NCI-H1048 (cell line): ENCODE results near the gene TGFB1.
"Not testable (repeated sequence)": the region's sequence is repeated elsewhere in the genome, so short reads cannot be mapped to it uniquely, and the experiment has no call there.

ENCODE experiments used
- DNase-seq: peaks from one replicate; lab custom pipeline; 2025; lab: John Stamatoyannopoulos, UW

TGFB1 gene

DNA sequence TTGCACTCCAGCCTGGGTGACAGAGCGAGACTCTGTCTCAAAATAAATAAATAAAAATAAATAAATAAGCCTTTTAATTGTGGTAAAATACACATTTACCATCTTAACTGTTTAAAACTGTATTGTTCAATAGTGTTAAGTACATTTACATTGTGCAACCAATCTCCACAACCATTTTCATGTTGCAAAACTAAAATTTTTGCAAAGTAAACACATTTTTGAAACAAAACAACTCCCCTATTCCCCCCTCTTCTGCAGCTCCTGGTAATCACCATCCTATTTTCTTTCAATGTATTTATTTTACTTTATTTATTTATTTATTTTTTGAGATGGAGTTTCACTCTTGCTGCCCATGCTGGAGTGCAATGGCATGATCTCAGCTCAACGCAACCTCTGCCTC is 16.0 kb upstream of the TGFB1 start:
- DNase-seq = no peak

DNA sequence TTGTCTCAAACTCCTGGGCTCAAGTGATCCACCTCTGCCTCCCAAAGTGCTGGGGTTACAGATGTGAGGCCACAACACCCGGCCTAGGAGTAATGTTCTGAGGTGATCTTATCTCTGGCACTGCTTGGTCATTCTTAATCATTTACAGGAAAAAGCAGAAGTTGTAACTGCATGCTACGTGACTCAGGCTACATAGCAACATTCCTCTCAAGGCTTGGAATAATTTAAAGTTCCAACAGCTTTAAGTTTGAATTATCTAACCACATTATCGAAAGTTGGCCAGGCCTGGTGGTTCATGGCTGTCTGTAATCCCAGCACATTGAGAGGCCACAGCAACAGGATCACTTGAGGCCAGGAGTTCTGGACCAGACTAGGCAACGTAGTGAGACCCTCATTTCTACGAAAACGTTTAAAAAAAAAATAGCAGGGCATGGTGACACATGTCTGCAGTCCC is 14.2 kb upstream of the TGFB1 start:
- DNase-seq = no peak

DNA sequence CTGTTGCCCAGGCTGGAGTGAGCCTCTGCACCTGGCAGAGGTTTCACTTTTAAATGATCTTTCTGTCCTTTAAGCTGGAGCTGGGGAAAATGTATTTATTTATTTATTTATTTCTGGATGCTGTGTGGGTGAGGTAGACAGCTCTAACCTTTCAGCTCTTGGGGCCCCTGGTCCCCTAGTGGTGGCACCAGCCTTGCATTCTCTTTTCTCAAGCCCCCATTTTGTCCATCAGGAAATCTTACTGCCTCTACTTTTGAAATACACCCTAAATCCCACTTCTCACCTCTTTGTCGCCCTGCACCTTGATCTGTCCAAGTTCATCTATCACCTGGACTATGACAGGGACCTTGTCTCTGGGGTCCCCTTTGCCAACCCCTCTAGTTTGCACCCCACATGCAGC is 12.4 kb upstream of the TGFB1 start:
- no peak for DNase-seq

DNA sequence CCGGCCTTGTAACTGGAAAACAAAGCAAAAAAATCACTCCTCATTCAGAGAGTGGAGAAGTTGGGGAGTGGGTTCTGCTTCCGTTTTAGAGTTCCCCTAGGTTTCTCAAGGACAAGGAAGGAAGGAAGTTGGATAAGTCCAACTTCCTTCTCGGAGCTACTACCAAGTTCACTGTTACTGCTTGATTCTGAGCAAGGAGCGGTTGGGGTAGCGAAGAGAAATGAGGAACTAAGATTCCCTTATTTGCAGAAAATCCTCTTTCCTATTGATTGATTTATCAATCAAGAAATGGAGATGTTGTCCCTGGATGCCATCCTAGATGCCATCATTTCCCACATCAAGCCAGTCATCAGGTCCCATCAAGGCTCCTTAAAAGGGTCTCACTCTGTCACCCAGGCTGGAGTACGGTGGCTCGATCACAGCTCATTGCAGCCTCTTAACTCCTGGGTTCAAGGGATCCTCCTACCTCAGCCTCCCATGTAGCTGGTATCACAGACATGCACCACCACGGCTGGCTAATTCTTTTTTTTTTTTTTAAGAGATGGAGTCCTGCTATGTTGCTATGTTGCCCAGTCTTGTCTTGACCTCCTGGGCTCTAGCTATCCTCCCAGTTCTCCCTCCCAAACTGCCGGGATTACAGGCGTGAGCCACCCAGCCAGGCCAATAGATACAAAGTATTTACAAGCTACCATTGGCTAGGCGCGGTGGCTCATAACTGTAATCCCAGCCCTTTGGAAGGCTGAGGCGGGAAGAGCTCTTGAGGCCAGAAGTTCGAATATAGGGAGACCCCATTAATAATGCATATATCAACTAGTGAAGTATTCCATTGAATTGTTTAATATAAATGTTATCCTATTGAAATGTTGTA is 11.0 kb upstream of the TGFB1 start:
- no peak for DNase-seq

DNA sequence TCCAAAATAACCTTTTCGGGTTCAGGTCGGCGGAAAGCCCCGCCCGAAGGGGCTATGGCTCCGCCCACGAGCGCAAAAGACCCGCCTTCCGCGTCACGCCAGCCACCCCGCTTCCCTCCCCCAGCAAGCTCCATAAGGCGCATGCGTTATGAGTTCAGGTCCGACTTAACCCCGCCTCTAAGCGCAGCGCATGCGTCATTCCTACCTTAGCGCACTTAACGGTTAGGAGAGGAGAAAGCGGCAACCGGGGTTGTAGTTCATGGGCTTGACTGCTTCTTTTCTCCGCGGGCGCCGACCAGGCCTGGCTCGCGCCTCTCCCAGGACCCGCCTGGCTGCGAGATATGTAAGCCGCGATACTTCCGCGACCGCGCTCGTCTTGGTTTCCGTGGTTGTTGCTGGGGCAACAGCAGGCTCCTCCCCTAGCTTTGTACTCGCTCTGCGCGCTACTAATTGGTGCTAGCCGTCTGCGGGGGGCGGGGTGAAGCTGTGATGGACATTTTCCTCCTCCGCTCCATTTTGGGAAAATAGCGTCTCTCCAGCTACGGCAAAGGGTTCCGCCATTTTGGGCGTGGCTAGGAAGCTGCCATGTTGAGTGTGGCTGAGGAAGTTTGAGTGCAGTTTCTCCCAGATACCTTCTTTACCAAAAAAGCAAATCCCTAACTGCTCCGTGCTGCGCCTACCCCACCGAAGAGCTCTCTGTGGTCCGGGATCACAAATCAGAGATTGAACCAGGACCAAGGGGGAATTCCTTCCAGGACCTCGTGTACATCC is 10.2 kb upstream of the TGFB1 start, which contains the start of gene B9D2:
B9D2 (minus strand) TSS at position 397 of the 771 bp plus-strand sequence. CDS start 630 bp downstream, outside the sequence.
- peak; percentile 98 for DNase-seq

DNA sequence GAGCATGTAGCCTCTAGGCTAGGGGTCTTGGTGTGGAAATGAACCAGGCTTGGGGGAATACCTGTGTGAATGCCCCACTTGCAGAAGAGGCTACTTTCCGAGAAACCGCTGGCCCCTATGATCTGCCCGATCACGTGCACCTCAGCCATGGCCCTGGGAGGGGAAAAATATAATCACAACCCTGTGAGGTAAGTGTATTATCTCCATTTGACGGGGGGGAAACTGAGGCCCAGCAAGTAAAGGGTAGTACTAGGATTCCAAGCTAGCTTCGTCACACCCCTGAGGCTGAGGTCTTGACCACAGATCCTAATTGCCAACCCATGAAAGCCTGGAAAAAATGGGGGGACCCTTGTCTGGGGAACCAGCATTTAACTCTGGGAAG is 9.6 kb upstream of the TGFB1 start:
- no peak for DNase-seq

DNA sequence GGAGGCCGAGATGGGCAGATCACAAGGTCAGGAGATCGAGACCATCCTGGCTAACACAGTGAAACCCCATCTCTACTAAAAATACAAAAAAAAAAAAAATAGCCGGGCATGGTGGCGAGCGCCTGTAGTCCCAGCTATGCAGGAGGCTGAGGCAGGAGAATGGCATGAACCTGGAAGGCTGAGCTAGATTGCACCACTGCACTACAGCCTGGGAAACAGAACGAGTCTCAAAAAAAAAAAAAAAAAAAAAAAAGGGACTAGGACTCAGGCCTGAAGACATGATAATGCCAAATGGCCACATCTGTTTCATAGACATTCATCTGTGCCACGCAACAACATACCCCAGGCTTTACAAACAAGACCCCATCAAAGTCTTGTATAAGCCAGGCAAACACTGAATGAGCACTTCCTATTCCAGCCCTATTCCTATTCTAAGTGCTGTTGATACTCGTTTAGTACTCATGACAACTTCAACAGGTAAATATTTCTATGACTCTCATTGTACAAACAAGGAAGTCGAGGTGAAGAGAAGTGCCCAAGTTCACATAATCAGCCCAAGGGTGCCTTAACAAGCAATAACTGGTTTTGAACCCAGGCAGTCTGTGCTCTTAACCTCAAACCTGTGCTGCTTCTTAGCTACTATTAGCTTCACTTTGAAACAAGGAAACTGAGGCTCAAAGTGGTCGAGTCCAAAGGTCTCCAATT is 8.6 kb upstream of the TGFB1 start:
- DNase-seq = no peak

DNA sequence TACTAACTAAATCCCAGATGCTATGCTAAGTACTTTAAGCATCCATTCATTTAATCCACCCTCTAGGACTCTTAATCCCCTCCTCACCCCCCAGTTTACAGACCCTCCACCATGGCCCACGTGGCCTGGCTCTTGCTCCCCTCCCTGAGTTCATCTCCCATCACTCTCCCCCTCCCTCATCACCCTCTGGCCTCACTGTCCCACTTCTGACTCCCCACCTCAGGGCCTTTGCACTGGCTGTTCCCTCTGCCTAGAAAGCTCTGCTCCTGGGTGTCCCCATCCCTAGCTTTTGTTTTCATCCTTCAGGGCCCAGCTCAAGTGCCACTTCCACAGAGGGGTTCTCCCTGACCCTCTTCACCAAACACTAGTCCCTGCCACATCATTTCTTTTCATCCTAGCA is 6.0 kb upstream of the TGFB1 start:
- DNase-seq = no peak

DNA sequence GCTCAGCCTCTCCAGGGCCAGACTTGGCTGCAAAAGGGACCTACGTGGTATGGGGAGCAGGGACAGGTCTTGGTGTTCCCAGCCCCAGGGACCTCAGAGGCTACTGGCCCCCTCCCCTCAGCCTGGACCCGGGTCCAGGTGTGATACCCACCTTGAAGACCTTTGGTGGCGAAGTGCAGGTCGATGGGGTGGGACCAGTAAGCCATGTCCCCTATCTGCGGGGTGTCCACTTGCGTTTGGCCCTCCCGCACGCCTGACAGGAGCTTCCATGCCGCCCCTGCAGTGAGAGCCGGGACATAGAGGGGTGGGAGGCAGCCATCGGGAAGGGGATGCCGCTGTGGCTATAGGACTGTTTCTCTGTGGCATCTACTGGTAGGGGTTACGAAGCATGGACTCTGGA is 4.0 kb upstream of the TGFB1 start:
- no peak for DNase-seq

DNA sequence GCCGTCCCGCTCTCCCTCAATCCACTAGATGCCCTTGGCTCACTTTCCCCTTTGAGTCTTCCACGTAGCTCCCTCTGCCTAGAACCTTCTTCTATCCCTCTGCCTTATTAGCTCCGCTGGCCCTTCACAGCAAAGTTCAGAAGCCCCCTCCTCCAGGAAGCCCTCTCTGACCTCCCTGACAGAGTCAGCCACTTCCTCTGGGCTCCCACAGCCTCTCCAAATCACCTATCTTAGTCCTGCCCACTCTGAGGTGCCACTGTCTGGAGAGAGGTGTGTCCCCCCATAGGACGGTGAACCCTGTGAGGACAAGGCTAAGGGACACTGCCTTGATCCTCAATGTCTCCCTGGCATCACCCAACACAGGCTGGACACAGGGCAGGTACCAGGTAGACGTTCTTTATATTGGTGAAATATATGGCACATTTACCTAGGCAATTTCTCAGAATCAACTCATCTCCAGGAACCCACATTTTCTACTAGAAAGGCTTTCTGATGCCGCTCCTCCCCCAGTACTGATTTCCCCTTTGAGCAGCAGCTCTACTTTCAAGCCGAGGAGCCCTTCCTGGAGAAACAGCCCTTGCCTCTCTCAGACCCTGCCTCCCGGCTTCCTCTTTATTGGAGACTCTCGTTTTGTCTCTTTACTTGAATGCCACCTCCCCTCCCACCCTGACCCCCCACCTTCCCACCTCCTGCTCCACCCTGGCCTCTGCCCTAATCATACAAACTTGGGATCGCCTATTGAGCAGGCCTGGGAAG is 3.4 kb upstream of the TGFB1 start:
- DNase-seq = no peak

DNA sequence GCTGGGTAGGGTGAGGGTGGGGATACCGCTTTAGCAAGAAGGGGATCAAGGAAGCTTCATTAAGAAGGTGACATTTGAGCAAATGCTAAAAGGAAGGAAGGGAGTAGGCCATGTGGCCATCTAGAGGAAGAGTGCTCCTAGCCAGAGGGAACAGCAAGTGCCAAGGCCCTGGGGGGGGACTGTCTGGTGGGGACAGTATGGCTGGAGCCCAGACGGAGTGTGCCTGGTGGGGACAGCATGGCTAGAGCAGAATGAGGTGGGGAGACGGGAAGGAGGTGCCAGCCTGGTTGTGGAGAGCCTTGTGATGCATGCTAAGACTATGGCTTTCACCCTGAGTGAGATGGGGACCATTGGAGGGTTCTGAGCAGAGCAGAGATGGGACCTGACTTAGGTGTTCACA is 2.1 kb upstream of the TGFB1 start:
- DNase-seq = no peak

DNA sequence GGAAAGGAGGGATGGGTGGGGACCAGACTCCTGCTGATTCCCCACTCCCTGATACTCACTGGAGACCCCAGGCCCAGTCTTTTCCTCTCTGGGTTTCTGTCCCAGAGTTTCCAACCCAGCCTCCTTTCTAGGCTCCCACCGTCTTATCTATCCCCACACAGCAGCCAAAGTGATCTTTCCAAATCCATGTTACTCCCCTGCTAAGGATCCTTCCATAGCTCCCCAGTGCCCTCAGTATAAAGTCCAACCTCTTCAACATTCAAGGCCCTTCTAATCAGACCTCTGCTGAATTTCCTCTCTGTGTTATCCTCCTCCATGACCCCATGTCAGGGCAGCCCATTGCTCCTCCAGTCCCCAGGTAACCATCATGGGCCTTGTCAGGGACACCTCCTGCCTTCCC is 1.3 kb upstream of the TGFB1 start:
- DNase-seq = no peak

DNA sequence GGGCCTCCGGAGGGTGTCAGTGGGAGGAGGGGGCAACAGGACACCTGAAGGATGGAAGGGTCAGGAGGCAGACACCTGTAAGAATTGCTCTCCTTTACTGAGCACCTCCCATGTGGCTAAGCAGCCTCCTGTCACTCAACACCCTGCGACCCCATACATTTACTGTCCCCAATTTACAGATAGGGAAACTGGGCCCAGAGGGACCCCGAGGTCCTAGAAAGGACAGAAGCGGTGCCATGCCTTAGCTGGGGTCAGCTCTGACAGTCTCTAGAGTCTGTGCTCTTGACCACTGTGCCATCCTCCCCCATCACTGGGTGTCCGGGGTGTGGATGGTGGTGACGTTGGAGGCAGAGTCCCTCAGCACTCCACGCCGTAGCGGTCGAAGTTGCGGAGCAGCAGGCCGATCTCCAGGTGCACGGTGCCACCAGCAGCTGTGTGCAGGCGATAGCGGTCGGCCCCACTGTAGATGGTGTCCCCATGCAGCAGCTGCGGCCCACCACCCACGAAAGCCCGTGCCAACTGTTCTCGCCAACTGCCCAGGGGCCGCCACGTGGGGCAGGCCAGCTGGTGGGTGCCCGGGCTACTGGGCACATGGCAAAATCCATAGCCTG is 726 bp upstream of the TGFB1 start:
- DNase-seq = no peak

DNA sequence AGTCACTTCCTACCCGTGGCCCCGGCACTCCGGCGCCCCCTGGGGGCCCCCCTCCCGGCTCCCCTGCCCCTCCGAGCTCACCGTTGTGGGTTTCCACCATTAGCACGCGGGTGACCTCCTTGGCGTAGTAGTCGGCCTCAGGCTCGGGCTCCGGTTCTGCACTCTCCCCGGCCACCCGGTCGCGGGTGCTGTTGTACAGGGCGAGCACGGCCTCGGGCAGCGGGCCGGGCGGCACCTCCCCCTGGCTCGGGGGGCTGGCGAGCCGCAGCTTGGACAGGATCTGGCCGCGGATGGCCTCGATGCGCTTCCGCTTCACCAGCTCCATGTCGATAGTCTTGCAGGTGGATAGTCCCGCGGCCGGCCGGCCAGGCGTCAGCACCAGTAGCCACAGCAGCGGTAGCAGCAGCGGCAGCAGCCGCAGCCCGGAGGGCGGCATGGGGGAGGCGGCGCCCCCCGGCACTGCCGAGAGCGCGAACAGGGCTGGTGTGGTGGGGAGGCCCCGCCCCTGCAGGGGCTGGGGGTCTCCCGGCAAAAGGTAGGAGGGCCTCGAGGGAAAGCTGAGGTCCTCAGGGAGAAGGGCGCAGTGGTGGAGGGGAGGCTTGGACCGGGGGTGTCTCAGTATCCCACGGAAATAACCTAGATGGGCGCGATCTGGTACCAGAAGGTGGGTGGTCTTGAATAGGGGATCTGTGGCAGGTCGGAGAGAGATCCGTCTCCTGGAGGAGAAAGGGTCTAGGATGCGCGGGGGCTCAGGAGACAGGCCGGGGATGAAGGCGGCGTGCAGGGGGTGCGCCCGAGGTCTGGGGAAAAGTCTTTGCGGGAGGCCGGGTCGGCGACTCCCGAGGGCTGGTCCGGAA is 885 bp downstream of the TGFB1 start:
- no peak for DNase-seq

DNA sequence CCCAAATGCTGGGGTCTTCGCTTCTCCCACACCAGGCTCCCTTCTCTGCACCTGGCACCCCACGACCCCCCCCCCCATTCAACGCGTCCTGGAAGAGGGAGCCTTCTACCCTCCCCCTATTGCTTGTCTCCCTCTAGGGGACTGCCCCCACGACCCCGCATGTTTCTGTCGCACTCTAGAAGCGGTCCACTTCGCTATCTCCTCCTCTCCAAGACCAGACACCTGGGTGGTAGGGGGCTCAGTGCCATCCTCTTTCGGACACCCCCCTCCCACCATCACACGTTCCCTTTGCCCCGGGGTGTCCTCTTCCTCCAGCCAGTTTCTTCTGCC is 1.5 kb downstream of the TGFB1 start:
- DNase-seq = no peak

DNA sequence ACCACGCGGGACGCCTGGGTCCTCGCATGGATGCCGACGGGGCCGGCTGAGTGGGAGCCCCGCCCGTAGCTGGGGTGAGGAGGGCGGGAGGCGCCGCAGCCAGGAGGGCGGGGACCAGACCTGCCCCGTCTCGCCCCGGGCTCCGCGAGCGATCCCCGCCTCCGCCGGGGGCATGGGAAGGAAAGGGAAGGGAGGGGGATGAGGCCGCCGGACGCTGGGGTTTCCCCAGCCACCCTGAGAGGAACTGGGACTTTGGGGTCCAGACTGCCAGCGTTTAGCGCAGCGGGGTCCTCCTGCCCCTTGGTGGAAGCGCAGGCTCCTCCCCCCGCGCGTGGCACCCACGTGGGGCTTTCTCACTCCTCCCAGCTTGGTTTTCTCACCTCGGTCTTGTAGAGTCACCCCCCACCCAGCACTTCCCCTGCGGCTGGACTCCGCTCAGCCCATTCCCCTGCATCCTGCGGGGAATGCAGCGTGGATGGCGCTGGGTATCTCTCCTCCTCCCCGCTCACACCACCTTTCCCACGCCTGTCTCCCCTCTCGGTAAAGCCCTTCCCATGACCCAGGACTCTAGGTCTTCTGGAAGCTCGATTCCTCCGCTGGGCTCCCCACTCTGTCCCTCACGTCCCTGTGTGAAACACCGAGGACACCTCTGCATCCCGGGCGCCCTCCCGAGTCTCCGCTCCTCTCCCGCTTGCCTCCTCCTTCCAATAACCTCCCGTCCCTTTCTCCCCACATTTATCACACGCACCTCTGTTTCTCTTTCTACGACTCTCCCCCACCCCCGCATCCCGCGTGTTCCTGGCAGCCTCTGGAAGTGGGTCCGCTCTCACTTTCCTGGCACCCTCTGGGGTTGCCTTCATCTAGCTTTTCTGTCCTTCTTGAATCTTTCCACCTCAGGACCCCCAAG is 2.1 kb downstream of the TGFB1 start:
- no peak for DNase-seq

DNA sequence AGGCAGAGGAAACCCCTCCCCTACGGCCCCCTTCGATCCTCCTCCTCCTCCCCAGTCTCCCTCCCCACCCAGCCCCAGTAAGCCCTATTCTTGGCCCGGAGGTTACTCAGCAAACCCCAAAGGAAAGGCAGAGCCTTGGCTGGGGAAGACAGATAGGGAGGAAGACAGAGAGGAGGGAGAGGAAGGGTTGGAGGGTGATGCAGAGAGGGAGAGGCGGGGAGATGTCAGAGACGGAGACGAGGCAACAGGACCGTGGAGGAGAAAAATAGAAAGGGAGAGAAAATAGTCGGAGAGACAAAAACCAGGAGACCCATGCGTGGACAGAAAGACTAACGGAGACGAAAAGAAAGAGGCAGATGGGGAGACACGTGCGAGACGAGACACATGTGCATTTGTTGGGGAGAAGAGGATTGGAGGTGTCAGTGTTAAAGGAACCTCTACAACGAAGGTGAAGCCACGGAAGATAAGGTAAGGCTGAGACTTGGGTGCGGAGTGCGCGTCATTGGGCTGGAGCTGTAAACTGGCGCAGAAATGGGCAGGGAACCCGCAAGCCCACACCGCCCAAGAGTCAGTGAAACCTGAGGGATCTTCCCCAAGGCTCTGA is 2.9 kb downstream of the TGFB1 start:
- no peak for DNase-seq

DNA sequence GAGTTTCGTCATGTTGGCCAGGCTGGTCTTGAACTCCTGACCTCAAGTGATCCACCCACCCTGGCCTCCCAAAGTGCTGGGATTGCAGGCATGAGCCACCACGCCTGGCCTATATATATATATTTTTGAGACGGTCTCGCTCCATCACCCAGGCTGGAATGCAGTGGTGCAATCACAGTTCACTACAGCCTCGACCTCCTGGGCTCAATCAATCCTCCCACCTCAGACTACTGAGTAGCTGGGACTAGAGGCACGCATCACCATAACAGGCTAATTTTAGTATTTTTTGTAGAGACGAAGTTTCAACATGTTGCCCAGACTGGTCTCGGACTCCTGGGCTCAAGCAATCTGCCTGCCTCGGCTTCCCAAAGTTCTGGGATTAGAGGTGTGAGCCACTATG is 6.8 kb downstream of the TGFB1 start:
- DNase-seq = not testable (repeated sequence)

DNA sequence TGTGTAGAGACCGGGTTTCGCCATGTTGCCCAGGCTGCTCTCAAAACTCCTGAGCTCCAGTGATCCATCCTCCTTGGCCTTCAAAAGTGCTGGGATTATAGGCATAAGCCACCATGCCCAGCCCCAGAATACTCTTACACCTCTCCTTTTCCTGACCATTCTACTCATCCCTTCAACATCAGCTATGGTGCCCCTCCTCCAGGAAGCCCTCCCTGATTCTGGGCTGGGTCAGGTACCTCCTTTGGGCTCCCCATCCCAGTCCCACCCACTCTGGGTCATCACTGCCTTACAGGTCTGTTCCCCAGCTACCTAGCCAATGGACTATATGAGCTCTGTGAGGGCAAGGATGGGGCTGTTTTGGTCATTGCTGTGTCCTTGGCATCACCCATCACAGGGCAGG is 9.6 kb downstream of the TGFB1 start:
- DNase-seq = no peak
